Lower leg skin (tissue), 4 donors: ENCODE measurements around the gene IL12RB2. TPM values are rescaled to one million over a fixed set of nuclear protein-coding genes. Genes with fewer than 3 reads are reported as not detected.

Experiments
- DNase-seq, 2 donors: peaks; one replicate each; pipeline ENCODE4 v3.0.0-alpha.2; 2019; ENCODE audit warnings: low spot score in 2 of 2
- H3K4me3 ChIP-seq: fragments of 200-600 bp; sonication (generic); 2 replicates; pipeline ENCODE4 v1.5.1; 2017; ENCODE audit warnings: mild to moderate bottlenecking, low read depth; ENCODE audit not compliant: poor library complexity, severe bottlenecking
- POLR2A ChIP-seq, 2 donors: fragments of 450-650 bp; IDR thresholded peaks; one replicate each; pipeline ENCODE4 v1.6.1; 2016 to 2017; ENCODE audit warnings: antibody characterized with exemption in 2 of 2, mild to moderate bottlenecking in 1 of 2, moderate library complexity in 1 of 2
- WGBS, 2 donors: methylation state at CpG; one replicate each; pipeline ENCODE4 v1.1.5; 2018; 5-methylcytosine and 5-hydroxymethylcytosine counted together
- intact Hi-C: fragments of 100-400 bp; cut with DNase I; formaldehyde crosslinking; loops from one replicate; pipeline ENCODE4 v1.15.0; 2023; ENCODE audit warnings: low total_unique reads
- total RNA-seq, 4 donors: library from RNA; depleted of rRNA; stranded (reverse); fragments of >200 nt; gene quantifications; one replicate each; pipeline ENCODE4 v1.1.0, GENCODE V29; 2016
- TF ChIP-seq, protein P1 (sequence below), 3 donors: fragments of 450-650 bp; IDR thresholded peaks; one replicate each; pipeline ENCODE4 v1.5.1; 2016; ENCODE audit warnings: antibody characterized with exemption in 3 of 3, mild to moderate bottlenecking in 3 of 3, moderate library complexity in 2 of 3

The IL12RB2 gene
- total RNA-seq, 4 donors from 2014 or later: 0.76 to 3.5 (median 2.2) TPM

DNA sequence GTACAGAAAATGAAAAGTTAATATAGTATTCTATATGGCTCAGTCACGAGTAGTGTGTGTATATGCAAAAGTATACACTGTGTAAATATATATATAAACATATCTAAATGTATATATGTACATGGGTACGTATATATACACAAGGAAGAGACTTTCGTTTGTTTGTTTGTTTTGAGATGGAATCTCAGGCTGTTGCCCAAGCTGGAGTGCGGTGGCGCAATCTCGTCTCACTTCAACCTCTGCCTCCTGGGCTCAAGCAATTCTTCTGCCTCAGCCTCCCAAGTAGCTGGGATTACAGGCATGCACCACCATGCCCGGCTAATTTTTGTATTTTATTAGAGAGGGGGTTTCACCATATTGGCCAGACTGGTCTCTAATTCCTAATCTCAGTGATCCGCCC is 16.4 kb downstream of the IL12RB2 start:
- no peak for DNase-seq

DNA sequence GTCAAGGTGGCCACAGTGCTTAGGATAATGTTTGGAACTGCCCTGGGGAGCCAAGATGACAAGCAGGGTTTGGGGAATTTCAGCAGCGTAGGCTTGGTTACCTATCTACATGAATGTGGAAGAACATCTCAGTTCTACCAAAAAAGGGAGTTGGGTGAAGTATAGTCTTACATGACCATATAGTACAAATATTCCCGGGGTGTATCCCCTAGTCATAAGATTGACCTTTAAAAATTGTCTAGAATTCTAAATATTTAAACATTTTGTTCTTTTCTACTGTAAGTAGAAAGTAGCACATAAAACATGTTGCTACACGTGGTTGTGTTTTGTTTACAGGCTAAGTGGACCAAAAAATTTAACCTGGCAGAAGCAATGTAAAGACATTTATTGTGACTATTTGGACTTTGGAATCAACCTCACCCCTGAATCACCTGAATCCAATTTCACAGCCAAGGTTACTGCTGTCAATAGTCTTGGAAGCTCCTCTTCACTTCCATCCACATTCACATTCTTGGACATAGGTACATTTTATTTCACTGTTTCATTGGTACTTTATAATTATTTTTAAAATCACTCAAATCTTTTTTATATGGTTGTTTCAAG is 20.3 kb downstream of the IL12RB2 start:
- DNase-seq: no peak
- intact Hi-C loops: no loop called here
- TF ChIP-seq, protein P1, sequence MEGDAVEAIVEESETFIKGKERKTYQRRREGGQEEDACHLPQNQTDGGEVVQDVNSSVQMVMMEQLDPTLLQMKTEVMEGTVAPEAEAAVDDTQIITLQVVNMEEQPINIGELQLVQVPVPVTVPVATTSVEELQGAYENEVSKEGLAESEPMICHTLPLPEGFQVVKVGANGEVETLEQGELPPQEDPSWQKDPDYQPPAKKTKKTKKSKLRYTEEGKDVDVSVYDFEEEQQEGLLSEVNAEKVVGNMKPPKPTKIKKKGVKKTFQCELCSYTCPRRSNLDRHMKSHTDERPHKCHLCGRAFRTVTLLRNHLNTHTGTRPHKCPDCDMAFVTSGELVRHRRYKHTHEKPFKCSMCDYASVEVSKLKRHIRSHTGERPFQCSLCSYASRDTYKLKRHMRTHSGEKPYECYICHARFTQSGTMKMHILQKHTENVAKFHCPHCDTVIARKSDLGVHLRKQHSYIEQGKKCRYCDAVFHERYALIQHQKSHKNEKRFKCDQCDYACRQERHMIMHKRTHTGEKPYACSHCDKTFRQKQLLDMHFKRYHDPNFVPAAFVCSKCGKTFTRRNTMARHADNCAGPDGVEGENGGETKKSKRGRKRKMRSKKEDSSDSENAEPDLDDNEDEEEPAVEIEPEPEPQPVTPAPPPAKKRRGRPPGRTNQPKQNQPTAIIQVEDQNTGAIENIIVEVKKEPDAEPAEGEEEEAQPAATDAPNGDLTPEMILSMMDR (IDR thresholded peaks at IDR 0.05): no peak
- TF ChIP-seq POLR2A (IDR thresholded peaks at IDR 0.05): no peak
- 83 to 87% methylated on average over 3 of the region's 3 CpGs for WGBS, 2 donors
- no peak overlapping the region for H3K4me3 ChIP-seq

More for the DNA sequence above, 16.4 kb downstream of the IL12RB2 start:
- intact Hi-C loops: no loop called here
- TF ChIP-seq, protein P1 (IDR thresholded peaks at IDR 0.05): no peak
- no peak for TF ChIP-seq POLR2A (IDR thresholded peaks at IDR 0.05)
- no peak overlapping the region for H3K4me3 ChIP-seq
- WGBS, 2 donors: 93 to 96% methylated on average over 8 of the region's 8 CpGs

DNA sequence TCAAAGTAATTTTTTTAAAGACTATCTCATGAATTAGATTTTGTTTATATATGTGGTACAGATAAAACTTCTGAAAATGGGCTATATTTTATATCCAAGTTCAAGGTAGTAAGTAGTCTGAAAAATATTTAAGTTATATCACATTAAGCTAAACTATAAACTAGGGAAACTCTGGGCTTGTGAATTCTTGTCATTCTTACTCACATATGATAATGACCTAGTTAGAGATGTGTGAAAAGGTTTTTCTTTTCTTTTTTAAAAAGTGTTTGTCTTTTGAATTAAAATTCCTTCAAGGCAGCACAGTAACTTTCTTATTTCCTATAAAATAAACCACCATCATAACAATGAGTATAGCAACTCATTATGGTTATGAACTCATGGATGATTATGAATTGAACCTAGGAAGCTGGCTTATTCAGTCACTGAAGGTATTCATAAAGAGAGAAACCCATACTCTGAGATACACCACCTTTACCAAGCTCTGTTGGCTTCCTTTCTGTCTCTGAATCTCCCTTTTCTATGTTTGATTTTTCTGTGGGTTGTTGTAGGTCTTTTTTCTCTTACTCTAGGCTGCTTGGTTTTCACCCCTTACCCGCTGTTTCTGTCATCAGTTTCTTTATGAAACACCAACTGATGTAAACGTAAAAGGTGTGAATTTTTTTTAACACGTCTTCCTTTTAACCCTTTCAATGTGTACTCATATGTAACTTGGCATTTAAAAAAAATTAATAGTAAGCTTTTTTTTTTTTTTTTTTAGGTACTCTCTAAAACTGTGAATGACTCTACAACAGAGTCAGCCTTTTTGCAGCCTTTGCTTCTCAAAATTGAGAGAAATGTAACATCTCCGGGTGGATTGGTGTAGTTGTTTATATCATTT is 25.2 kb downstream of the IL12RB2 start:
- H3K4me3 ChIP-seq: no peak overlapping the region
- intact Hi-C loops: no loop called here
- no peak for DNase-seq
- no peak for TF ChIP-seq POLR2A (IDR thresholded peaks at IDR 0.05)
- TF ChIP-seq, protein P1 (IDR thresholded peaks at IDR 0.05): no peak
- WGBS, 2 donors: 59 to 66% methylated on average over 4 of the region's 4 CpGs

DNA sequence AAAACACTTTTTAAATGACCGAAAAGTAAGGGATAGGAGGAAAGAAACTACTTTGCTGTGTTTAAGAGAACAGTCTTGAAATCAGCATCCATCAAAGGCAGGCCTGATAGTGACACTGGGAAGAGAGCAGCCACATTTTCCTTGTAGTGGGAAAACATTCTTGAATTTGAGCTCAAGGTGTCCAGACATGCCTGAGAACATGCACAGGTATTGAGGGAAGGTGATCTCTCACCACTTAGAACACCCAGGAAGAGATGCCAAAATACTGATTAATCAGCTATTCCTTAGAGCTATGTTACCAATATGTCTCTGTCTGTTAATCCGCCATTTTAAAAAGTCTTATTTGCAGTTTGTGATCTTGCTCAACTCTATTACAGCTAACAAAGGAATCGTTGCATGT is 25.9 kb downstream of the IL12RB2 start:
- H3K4me3 ChIP-seq: no peak overlapping the region
- WGBS, 2 donors: 55 to 64% methylated on average over 3 of the region's 3 CpGs
- no peak for TF ChIP-seq POLR2A (IDR thresholded peaks at IDR 0.05)
- TF ChIP-seq, protein P1 (IDR thresholded peaks at IDR 0.05): no peak

DNA sequence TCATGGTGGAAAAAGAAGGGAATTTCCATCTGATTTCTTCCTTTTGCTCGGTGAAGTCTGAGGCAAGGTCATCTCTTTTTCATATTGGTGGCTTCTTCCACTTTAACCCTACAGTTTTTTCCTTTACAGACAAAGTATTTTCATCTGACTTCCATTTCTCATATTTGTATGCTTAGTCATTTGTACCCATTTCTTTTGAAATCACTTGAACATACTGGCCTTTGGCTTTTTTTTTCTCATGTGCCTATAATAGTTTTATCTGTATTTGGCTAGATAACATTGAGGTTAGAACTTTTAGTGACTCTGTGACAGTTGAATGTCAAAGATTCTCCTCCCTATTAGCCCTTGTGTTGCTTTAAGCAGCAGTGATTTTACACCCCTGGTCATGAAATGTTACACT is 27.7 kb downstream of the IL12RB2 start:
- TF ChIP-seq, protein P1 (IDR thresholded peaks at IDR 0.05): no peak
- TF ChIP-seq POLR2A (IDR thresholded peaks at IDR 0.05): no peak
- H3K4me3 ChIP-seq: no peak overlapping the region
- WGBS, 2 donors: 75 to 78% methylated on average over 1 of the region's 1 CpG
- no peak for DNase-seq
- intact Hi-C loops: no loop called here

More for the DNA sequence above, 25.9 kb downstream of the IL12RB2 start:
- DNase-seq: no peak
- intact Hi-C loops: no loop called here
